HFFc6 (cell line): ENCODE measurements around the gene FJX1. TPM values are rescaled to one million over a fixed set of nuclear protein-coding genes. Genes with fewer than 3 reads are reported as not detected.

Experiments used
- DNase-seq: peaks from one replicate; pipeline ENCODE4 v3.0.0-alpha.2; 2018
- H3K27ac Mint-ChIP-seq: 2 replicates; pipeline ENCODE4 v1.8.0; 2020; ENCODE audit warnings: mild to moderate bottlenecking, mixed read lengths
- H3K27me3 Mint-ChIP-seq: 2 replicates; pipeline ENCODE4 v1.8.0; 2021; ENCODE audit warnings: mild to moderate bottlenecking, moderate library complexity, mixed read lengths; ENCODE audit not compliant: insufficient read depth
- H3K36me3 Mint-ChIP-seq: 2 replicates; pipeline ENCODE4 v1.8.0; 2021; ENCODE audit warnings: low read depth, mixed read lengths
- H3K4me1 Mint-ChIP-seq: 2 replicates; pipeline ENCODE4 v1.8.0; 2020; ENCODE audit warnings: low read depth, mixed read lengths
- H3K4me3 Mint-ChIP-seq: 2 replicates; pipeline ENCODE4 v1.8.0; 2020; ENCODE audit warnings: mild to moderate bottlenecking, moderate library complexity, mixed read lengths
- H3K9me3 Mint-ChIP-seq: 2 replicates; pipeline ENCODE4 v1.8.0; 2020; ENCODE audit warnings: mild to moderate bottlenecking, mixed read lengths
- CTCF ChIP-seq: fragments of 200-600 bp; sonication (generic); IDR thresholded peaks from 2 replicates; pipeline ENCODE4 v1.5.0; 2021; ENCODE audit warnings: antibody characterized with exemption, mild to moderate bottlenecking
- long read RNA-seq: library from polyadenylated mRNA; unstranded; transcript quantifications from one replicate; pipeline ENCODE4 v2.0.0, GENCODE V29; 2019
- total RNA-seq, 6 experiments: library from RNA; stranded (reverse); fragmentation: NEBNext Ultra II Directional; extraction: Animal tissue kit (Norgen Biotek cat#: 25700); gene quantifications; 2 replicates in 1 of 6; 3 replicates in 5 of 6; pipeline ENCODE4 v1.2.3, GENCODE V29; 2021

The FJX1 gene
- 10 to 100 TPM; 40.7 to 58.6 (median 46.8) TPM for total RNA-seq
- long read RNA-seq, transcript FJX1-201 (1 exons, 2,450 nt): major isoform, 17 of 17 reads
- long read RNA-seq, partial matches to known transcripts: 0 of 17 reads
- long read RNA-seq, other reads (novel, unspliced or antisense): 0 of 17 reads

- H3K9me3 Mint-ChIP-seq: no peaks in the 10 kb centered on the region
- H3K27ac Mint-ChIP-seq: peak within 1 kb of the TSS; percentile 87
- H3K27me3 Mint-ChIP-seq: no peaks in the 10 kb centered on the region
Measured at GRCh38 chr11:35617687-35618496, at the start of gene FJX1. Gene FJX1, plus strand, starts transcription at chr11:35618460. Its CDS starts 177 bp downstream, at chr11:35618637.

GRCh38 chr11:35571696-35572095, 46.6 kb upstream of the FJX1 start:
- Mint-ChIP-seq H3K27me3 (peaks cover 1% of the 10 kb centered on the region), H3K36me3 (peaks cover 33% of the 10 kb centered on the region), H3K9me3 (peaks cover 15% of the 10 kb centered on the region), H3K4me1 (peaks cover 37% of the 10 kb centered on the region), H3K4me3 (no peak overlapping the region), H3K27ac (no peak overlapping the region)
- no peak for DNase-seq
- TF ChIP-seq CTCF: no peak

More at GRCh38 chr11:35617687-35618496, at the start of gene FJX1:
- TF ChIP-seq CTCF: no peak
- DNase-seq: peak; percentile 93
- peak within 1 kb of the TSS; percentile 92 for H3K4me3 Mint-ChIP-seq
- H3K36me3 Mint-ChIP-seq: peaks cover 13% of the 10 kb centered on the region; the same call in 1 of the 2 replicates
- peaks cover 59% of the 10 kb centered on the region for H3K4me1 Mint-ChIP-seq

- peak; percentile 94 for DNase-seq
- H3K27me3 Mint-ChIP-seq: peaks cover 4% of the 10 kb centered on the region
- peaks cover 57% of the 10 kb centered on the region for H3K4me1 Mint-ChIP-seq
- peaks cover 14% of the 10 kb centered on the region for H3K36me3 Mint-ChIP-seq
- H3K4me3 Mint-ChIP-seq: peak overlapping the region; percentile 71
- H3K9me3 Mint-ChIP-seq: peaks cover 11% of the 10 kb centered on the region
- peak; percentile 28; the same call in 1 of the 2 replicates for TF ChIP-seq CTCF
- H3K27ac Mint-ChIP-seq: peak overlapping the region; percentile 94
Measured at GRCh38 chr11:35579557-35580396, 38.5 kb upstream of the FJX1 start.

GRCh38 chr11:35580397-35580781, 37.9 kb upstream of the FJX1 start:
- H3K27me3 Mint-ChIP-seq: peaks cover 4% of the 10 kb centered on the region
- peak overlapping the region; percentile 94 for H3K27ac Mint-ChIP-seq
- no peak for DNase-seq
- H3K36me3 Mint-ChIP-seq: peaks cover 8% of the 10 kb centered on the region
- TF ChIP-seq CTCF: no peak
- H3K4me1 Mint-ChIP-seq: peaks cover 63% of the 10 kb centered on the region
- peak overlapping the region; percentile 71; the same call in 1 of the 2 replicates for H3K4me3 Mint-ChIP-seq
- peaks cover 7% of the 10 kb centered on the region for H3K9me3 Mint-ChIP-seq

GRCh38 chr11:35582033-35582432, 36.2 kb upstream of the FJX1 start:
- Mint-ChIP-seq H3K9me3 (no peaks in the 10 kb centered on the region), H3K27ac (peak overlapping the region; percentile 94), H3K4me3 (no peak overlapping the region; the same call in 1 of the 2 replicates), H3K36me3 (no peaks in the 10 kb centered on the region), H3K27me3 (peaks cover 2% of the 10 kb centered on the region; the same call in 1 of the 2 replicates), H3K4me1 (peaks cover 74% of the 10 kb centered on the region)
- DNase-seq: no peak
- no peak for TF ChIP-seq CTCF
